HT-29 (cell line): ENCODE measurements around the gene HTD2. TPM values are rescaled to one million over a fixed set of nuclear protein-coding genes. Genes with fewer than 3 reads are reported as not detected.

Experiments used
- DNase-seq: peaks from one replicate; pipeline ENCODE4 v3.0.0-alpha.2; 2015; ENCODE audit warnings: low spot score
- small RNA-seq: library from RNA; depleted of rRNA; stranded (forward); fragments of <200 nt; gene quantifications from one replicate; pipeline ENCODE3, GENCODE V24; 2014
- total RNA-seq: library from RNA; depleted of rRNA; stranded (reverse); fragments of >200 nt; shearing (Covaris generic); gene quantifications from 2 replicates; pipeline ENCODE4 v1.2.3, GENCODE V29; 2014; rRNA removed

Gene HTD2
- total RNA-seq, 1 experiment from 2014 or later: 1.3 TPM

- DNase-seq: no peak
These were observed 48.9 kb downstream of the HTD2 start for GRCh38 chr3:58355179-58355578.

GRCh38 chr3:58356054-58356453 is 49.7 kb downstream of the HTD2 start:
- no peak for DNase-seq

- no peak for DNase-seq
These were observed 51.1 kb downstream of the HTD2 start for GRCh38 chr3:58357402-58357801.

GRCh38 chr3:58358092-58358491 is 51.8 kb downstream of the HTD2 start:
- no peak for DNase-seq

GRCh38 chr3:58358808-58359207 is 52.5 kb downstream of the HTD2 start:
- no peak for DNase-seq

GRCh38 chr3:58359621-58360020 is 53.3 kb downstream of the HTD2 start:
- no peak for DNase-seq

GRCh38 chr3:58361866-58362265 is 55.5 kb downstream of the HTD2 start:
- no peak for DNase-seq

- no peak for DNase-seq
These were observed 60.4 kb downstream of the HTD2 start for GRCh38 chr3:58366699-58367098.

GRCh38 chr3:58369038-58369437 is 62.7 kb downstream of the HTD2 start:
- no peak for DNase-seq

Small RNA genes within 50 kb of the gene (small RNA-seq; reads per million reads assigned to genes)
- not detected for gene AC098479.1

Other genes with a start within 250 kb of the HTD2 start
- gene DNASE1L3, start 95.5 kb upstream of the HTD2 start, total RNA-seq: not detected in 2 replicates
- gene ABHD6, start 68.7 kb upstream of the HTD2 start, total RNA-seq: 6.1 and 10.5 TPM in 2 replicates
- 6.5 and 8.1 TPM in 2 replicates for gene RPP14, start 275 bp upstream of the HTD2 start, total RNA-seq
- gene PXK, start 26.4 kb downstream of the HTD2 start, total RNA-seq: 0.23 and 0.89 TPM in 2 replicates
- gene PDHB, start 127.3 kb downstream of the HTD2 start, total RNA-seq: 34.2 and 47.8 TPM in 2 replicates
- gene KCTD6, start 185.6 kb downstream of the HTD2 start, total RNA-seq: 1.2 and 1.3 TPM in 2 replicates
- gene ACOX2, start 230.7 kb downstream of the HTD2 start, total RNA-seq: not detected in 2 replicates